BJ (cell line): Measurements from ENCODE around the gene ASMTL. TPM values are rescaled to one million over a fixed set of nuclear protein-coding genes. Genes with fewer than 3 reads are reported as not detected.

Experiments
- CTCF ChIA-PET: fragments of 350-600 bp; formaldehyde crosslinking; extraction: SDS; loops from one replicate; lab custom pipeline; 2021; ENCODE audit warnings: antibody characterized with exemption, inconsistent platforms; lab: Yijun Ruan, JAX
- POLR2A ChIA-PET: fragments of 300-600 bp; sonication (Branson Sonifier 250); formaldehyde crosslinking; extraction: SDS; loops from one replicate; lab custom pipeline; 2021; ENCODE audit warnings: antibody characterized with exemption; lab: Charles Lee
- DNase-seq: peaks from one replicate; pipeline ENCODE4 v3.0.0-alpha.2; 2011; ENCODE audit warnings: low read depth
- H3K27me3 ChIP-seq: 2 replicates; pipeline ENCODE4 v1.6.0; 2011; ENCODE audit warnings: low read length; ENCODE audit not compliant: control insufficient read depth, insufficient read depth
- H3K36me3 ChIP-seq: 2 replicates; pipeline ENCODE4 v1.5.1; 2011; ENCODE audit warnings: low read length; ENCODE audit not compliant: control insufficient read depth, insufficient read depth
- H3K4me3 ChIP-seq: 2 replicates; pipeline ENCODE4 v1.5.1; 2011; ENCODE audit warnings: low read depth, mild to moderate bottlenecking, control low read depth, low read length
- polyA plus RNA-seq: library from polyadenylated mRNA; depleted of rRNA; stranded (reverse); fragments of >200 nt; gene quantifications from 2 replicates; pipeline ENCODE4 v1.2.3, GENCODE V29; 2011
- TF ChIP-seq, protein P1 (sequence below): IDR thresholded peaks from 2 replicates; pipeline ENCODE4 v1.5.1; 2011; ENCODE audit warnings: low read depth, mild to moderate bottlenecking, control low read depth, inconsistent platforms, low read length, moderate library complexity; ENCODE audit not compliant: insufficient read depth

ASMTL gene
- polyA plus RNA-seq, 1 experiment, result 33.7 TPM

DNA sequence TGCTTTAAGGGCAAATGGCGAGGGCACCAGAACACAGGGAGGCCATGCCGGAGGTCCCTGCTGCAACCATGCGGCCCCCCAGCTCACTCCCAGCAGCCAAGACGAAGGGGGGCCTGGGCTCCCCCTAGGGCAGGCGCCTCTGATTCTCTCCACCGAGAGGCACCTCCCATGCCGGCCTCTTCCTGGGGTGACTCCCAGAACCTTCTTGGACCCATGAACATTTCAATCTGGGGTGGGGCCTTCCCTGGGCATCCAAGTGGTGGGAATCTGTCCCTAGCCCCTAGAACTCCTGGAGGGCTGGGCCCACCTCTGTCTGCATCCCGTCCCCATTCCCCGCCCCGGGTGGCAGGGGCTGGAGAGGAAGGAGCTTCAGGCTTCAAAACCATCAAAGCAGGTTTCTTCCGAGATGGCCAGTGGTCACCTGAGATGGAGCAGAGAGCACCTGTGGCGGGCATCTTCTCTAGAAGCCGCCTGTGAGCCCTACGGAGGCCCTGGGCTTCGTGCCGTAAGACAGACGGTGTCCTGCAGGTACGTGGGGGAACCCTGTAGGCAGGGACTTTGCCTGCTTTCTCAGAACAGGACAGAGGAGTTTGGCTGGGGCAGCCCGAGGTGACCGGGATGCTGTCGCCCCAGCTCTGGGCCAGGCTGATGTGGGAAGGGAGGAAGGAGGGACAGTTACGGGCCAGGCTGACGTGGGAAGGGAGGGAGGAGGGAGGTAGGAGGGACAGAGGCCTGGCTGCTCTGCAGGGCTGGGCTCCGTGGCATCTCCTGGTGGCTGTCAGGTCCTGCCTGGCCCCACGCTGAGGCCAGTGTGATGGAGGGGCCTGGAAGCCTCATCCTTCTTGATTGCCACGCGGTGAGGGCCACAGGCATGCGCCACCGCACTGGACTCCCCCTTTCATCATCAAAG is 54.0 kb downstream of the ASMTL start:
- CTCF ChIA-PET, result no interaction called here
- TF ChIP-seq, protein P1, sequence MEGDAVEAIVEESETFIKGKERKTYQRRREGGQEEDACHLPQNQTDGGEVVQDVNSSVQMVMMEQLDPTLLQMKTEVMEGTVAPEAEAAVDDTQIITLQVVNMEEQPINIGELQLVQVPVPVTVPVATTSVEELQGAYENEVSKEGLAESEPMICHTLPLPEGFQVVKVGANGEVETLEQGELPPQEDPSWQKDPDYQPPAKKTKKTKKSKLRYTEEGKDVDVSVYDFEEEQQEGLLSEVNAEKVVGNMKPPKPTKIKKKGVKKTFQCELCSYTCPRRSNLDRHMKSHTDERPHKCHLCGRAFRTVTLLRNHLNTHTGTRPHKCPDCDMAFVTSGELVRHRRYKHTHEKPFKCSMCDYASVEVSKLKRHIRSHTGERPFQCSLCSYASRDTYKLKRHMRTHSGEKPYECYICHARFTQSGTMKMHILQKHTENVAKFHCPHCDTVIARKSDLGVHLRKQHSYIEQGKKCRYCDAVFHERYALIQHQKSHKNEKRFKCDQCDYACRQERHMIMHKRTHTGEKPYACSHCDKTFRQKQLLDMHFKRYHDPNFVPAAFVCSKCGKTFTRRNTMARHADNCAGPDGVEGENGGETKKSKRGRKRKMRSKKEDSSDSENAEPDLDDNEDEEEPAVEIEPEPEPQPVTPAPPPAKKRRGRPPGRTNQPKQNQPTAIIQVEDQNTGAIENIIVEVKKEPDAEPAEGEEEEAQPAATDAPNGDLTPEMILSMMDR, result no peak
- Histone ChIP-seq H3K4me3 (no peak overlapping the region), H3K27me3 (no peaks in the 10 kb centered on the region), H3K36me3 (peaks cover 18% of the 10 kb centered on the region)
- POLR2A ChIA-PET, result no interaction called here
- DNase-seq, result no peak

- DNase-seq, result no peak
- Histone ChIP-seq H3K36me3 (peaks cover 11% of the 10 kb centered on the region), H3K27me3 (no peaks in the 10 kb centered on the region), H3K4me3 (no peak overlapping the region)
- POLR2A ChIA-PET, result no interaction called here
- TF ChIP-seq, protein P1, result no peak
- CTCF ChIA-PET, result no interaction called here
Observed at GRCh38 chrX:1397441-1398270, 55.1 kb downstream of the ASMTL start.

GRCh38 chrX:1397001-1397400 is 55.7 kb downstream of the ASMTL start:
- Histone ChIP-seq H3K36me3 (peaks cover 8% of the 10 kb centered on the region), H3K27me3 (no peaks in the 10 kb centered on the region), H3K4me3 (no peak overlapping the region)
- TF ChIP-seq, protein P1, result no peak
- CTCF ChIA-PET, result no interaction called here
- DNase-seq, result no peak
- POLR2A ChIA-PET, result no interaction called here

DNA sequence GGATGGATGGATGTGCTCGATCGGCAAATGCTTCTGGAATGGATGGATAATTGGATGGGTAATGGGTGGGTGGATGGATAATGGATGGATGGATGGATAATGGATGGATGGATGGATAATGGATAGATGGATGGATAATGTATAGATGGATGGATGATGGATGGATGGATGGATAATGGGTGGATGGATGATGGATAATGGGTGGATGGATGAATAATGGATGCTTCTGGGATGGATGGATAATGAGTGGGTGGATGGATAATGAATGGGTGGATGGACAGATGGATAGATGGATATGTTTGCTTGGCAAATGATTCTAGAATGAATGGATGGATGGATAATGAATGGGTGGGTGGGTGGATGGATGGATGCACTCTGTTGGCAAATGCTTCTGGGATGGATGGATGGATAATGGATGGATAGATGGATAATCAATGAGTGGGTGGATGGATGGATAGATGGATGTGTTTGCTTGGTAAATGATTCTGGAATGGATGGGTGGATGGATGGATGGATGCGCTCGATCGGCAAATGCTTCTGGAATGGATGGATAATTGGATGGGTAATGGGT is 57.0 kb downstream of the ASMTL start:
- ChIA-PET CTCF (no interaction called here), POLR2A (no interaction called here)
- Histone ChIP-seq H3K27me3 (no peaks in the 10 kb centered on the region), H3K4me3 (no peak overlapping the region), H3K36me3 (peaks cover 3% of the 10 kb centered on the region; the same call in 1 of the 2 replicates)
- TF ChIP-seq, protein P1, result no peak
- DNase-seq, result no peak
